Right atrium auricular region (tissue), 2 donors: ENCODE measurements around the gene CDH18. TPM values are rescaled to one million over a fixed set of nuclear protein-coding genes. Genes with fewer than 3 reads are reported as not detected.

Experiments
- DNase-seq: peaks from one replicate; pipeline ENCODE4 v3.0.0-alpha.2; 2019; ENCODE audit warnings: low spot score
- H3K27ac ChIP-seq, 2 donors: fragments of 200-600 bp; sonication (generic); 1 replicate in 1 of 2; 2 replicates in 1 of 2; pipeline ENCODE4 v1.5.1; 2016 to 2019
- H3K27me3 ChIP-seq, 2 donors: fragments of 200-600 bp; sonication (generic); one replicate each; pipeline versions ENCODE4 v1.5.1 to v1.6.0; 2017 to 2019
- H3K36me3 ChIP-seq: fragments of 200-600 bp; sonication (generic); one replicate; pipeline ENCODE4 v1.5.1; 2016
- H3K4me1 ChIP-seq, 2 donors: fragments of 200-600 bp; sonication (generic); one replicate each; pipeline versions ENCODE4 v1.5.1 to v1.6.0; 2017 to 2019
- H3K4me3 ChIP-seq, 2 donors: fragments of 200-600 bp; sonication (generic); 1 replicate in 1 of 2; 2 replicates in 1 of 2; pipeline ENCODE4 v1.5.1; 2017 to 2019; ENCODE audit warnings: mild to moderate bottlenecking in 1 of 2, moderate library complexity in 1 of 2
- H3K9me3 ChIP-seq, 2 donors: fragments of 200-600 bp; sonication (generic); one replicate each; pipeline ENCODE4 v1.5.1; 2019
- total RNA-seq, 2 donors: library from RNA; depleted of rRNA; stranded (reverse); fragments of >200 nt; gene quantifications; one replicate each; pipeline ENCODE4 v1.1.0, GENCODE V29; 2016
- TF ChIP-seq, protein P1 (sequence below), 2 donors: fragments of 200-600 bp; sonication (generic); IDR thresholded peaks; one replicate each; pipeline ENCODE4 v1.5.1; 2019; ENCODE audit warnings: antibody characterized with exemption in 2 of 2

The CDH18 gene
- total RNA-seq, 2 donors from 2014 or later, result not detected

DNA sequence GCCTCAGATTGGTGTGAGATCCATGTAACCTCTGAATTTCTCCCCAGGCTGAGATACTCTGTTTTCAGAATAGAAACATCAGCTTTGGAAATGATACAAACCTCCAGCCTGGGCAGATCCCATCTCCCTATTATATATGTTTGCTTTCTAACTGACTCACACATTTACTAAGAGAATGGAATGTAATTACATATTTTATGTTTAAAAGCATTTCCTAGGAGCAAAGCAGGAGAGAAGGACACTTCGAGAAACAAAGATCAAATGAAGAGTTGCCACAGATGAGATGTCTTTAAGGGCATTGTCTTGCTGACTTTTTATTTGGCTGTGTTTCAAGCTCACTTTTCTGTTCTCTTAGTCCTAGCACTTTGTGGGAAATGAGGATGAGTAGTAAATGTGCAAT is 96.3 kb downstream of the CDH18 start:
- Histone ChIP-seq H3K27ac (no peak overlapping the region), H3K36me3 (no peaks in the 10 kb centered on the region), H3K9me3 (no peaks in the 10 kb centered on the region), H3K27me3 (no peaks in the 10 kb centered on the region), H3K4me1 (no peaks in the 10 kb centered on the region), H3K4me3 (no peak overlapping the region)
- no peak for DNase-seq
- TF ChIP-seq, protein P1, sequence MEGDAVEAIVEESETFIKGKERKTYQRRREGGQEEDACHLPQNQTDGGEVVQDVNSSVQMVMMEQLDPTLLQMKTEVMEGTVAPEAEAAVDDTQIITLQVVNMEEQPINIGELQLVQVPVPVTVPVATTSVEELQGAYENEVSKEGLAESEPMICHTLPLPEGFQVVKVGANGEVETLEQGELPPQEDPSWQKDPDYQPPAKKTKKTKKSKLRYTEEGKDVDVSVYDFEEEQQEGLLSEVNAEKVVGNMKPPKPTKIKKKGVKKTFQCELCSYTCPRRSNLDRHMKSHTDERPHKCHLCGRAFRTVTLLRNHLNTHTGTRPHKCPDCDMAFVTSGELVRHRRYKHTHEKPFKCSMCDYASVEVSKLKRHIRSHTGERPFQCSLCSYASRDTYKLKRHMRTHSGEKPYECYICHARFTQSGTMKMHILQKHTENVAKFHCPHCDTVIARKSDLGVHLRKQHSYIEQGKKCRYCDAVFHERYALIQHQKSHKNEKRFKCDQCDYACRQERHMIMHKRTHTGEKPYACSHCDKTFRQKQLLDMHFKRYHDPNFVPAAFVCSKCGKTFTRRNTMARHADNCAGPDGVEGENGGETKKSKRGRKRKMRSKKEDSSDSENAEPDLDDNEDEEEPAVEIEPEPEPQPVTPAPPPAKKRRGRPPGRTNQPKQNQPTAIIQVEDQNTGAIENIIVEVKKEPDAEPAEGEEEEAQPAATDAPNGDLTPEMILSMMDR (IDR thresholded peaks at IDR 0.05), result no peak

DNA sequence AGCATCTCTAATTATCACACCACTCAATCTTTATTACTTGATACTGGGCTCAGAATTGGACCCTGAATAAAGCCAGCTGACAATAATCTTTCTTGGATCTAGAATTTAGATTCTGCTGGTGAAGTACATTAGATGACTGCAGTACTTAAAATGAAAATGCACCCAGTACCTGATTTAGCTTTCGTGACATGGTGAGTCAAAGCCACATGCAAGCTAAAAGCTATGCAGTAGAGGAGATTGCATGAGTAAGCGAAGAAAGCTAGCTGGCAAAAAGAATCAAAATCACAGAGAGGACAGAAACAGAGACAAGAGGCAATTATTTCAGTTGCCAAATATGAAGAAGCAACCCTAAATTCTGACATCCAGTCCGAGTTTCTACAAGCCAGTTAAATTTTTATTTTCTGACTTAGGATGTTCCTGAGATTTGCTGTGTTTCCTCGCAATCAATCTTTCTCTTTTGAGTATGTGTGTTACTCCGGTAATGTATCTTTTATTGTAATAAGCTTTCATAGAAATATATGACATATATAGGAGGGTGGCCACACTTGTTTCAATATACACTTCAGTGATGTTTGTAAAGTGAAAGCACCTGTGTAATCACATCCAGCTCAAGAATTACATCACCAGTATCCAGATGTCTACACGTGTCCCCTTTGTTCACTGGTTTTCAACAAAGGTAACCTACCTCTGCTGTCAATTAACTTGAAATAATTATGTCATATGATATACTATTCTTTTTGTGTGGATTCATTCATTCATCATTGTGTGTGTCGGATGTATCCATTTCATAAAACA is 101.7 kb downstream of the CDH18 start:
- Histone ChIP-seq H3K36me3 (no peaks in the 10 kb centered on the region), H3K4me1 (no peaks in the 10 kb centered on the region)

DNA sequence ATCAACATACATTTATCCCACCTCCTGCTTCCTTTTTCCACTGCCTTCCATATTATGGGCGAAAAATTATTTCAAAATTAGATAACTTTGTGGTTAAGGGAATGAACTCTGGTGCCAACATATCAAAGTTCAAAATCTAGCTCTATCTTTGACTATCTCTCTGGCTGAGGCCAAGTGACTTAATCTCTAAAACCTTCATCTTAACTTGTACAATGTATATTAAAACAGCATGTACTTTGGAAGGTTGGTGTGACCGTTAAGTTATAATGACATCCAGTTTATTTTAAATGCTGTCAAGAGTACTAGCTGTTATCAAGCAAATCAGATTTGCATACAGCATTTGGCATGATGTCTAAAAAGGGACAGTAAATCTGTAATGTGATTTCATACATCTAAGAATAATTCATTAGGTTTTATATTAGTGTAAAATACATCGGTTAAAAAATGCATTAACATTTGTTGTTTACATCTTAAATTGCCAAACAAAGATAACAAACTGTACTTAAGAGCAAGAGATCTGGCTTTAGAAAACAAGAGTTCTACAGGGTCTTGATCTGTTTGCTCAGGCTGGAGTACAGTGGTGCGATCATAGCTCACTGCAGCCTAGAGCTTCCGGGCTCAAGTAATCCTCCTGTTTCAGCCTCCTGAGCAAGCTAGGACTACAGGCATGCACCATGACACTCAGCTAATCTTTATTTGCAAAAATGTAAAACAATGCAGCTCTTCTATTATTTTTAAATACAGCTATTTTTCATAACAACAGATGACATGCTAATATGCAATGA is 102.8 kb downstream of the CDH18 start:
- H3K4me1 ChIP-seq, result no peaks in the 10 kb centered on the region
- no peaks in the 10 kb centered on the region for H3K36me3 ChIP-seq
- H3K9me3 ChIP-seq, result no peaks in the 10 kb centered on the region
- no peak overlapping the region for H3K27ac ChIP-seq
- TF ChIP-seq, protein P1 (IDR thresholded peaks at IDR 0.05), result no peak
- no peak overlapping the region for H3K4me3 ChIP-seq
- no peak for DNase-seq
- no peaks in the 10 kb centered on the region for H3K27me3 ChIP-seq

More for the DNA sequence above, 101.7 kb downstream of the CDH18 start:
- no peak overlapping the region for H3K27ac ChIP-seq
- no peaks in the 10 kb centered on the region for H3K9me3 ChIP-seq
- TF ChIP-seq, protein P1 (IDR thresholded peaks at IDR 0.05), result no peak
- H3K4me3 ChIP-seq, result no peak overlapping the region
- DNase-seq, result no peak
- H3K27me3 ChIP-seq, result no peaks in the 10 kb centered on the region

DNA sequence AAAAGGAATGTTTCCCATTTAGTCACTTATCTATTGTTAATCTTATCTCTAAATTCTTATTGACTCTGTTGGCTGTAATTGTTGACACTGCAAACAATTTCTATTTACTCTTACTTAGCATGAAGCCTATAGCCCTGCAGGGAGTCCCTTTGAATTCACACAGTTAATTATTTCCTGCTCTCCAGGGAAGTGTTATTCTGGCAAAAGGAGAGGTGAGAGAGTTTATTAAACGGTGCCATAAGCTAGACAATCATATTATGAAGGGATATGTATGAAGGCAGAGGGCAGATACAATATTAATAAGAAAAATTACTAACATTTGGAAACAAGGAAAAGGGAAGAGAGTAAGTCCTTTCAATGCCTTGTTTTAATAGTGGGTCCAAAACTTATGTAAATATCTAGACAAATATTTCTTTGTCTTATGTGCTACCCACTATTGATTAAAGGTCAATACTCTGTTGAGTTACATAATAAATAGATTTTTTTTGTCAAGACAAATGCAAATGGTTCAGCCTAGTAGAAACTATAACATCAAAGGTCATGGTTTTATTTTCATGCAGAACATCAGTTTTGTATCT is 107.1 kb downstream of the CDH18 start:
- DNase-seq, result no peak
- no peak overlapping the region for H3K27ac ChIP-seq
- H3K9me3 ChIP-seq, result no peaks in the 10 kb centered on the region
- no peaks in the 10 kb centered on the region for H3K27me3 ChIP-seq
- TF ChIP-seq, protein P1 (IDR thresholded peaks at IDR 0.05), result no peak
- no peak overlapping the region for H3K4me3 ChIP-seq
- no peaks in the 10 kb centered on the region for H3K36me3 ChIP-seq
- H3K4me1 ChIP-seq, result no peaks in the 10 kb centered on the region

DNA sequence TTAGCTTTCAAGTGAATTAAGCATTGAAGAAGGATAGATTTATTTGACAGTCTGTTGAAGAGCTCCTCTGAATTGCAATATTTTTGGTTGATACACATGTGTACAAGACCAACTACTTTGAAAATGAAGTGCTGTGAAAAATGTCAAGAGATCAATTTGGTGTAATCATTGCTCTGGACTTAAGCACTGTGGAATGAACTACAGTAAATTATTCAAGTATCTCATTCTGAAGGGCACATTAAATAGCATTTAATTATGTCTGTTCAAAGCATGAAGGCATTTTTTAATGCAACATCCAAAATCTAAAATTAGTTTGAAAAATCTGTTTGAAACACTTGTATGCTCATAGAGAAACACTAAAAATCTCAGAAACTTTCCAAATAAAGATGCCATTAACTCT is 107.5 kb downstream of the CDH18 start:
- H3K36me3 ChIP-seq, result no peaks in the 10 kb centered on the region
- H3K27me3 ChIP-seq, result no peaks in the 10 kb centered on the region
- DNase-seq, result no peak
- TF ChIP-seq, protein P1 (IDR thresholded peaks at IDR 0.05), result no peak
- H3K4me3 ChIP-seq, result no peak overlapping the region
- no peaks in the 10 kb centered on the region for H3K9me3 ChIP-seq
- no peaks in the 10 kb centered on the region for H3K4me1 ChIP-seq
- no peak overlapping the region for H3K27ac ChIP-seq
